Omental fat pad (tissue), 4 donors: ENCODE measurements around the gene CHEK1. TPM values are rescaled to one million over a fixed set of nuclear protein-coding genes. Genes with fewer than 3 reads are reported as not detected.

Source experiments
- ATAC-seq: fragments of 150-250 bp; one replicate; pipeline ENCODE4 v1.9.1; 2016; ENCODE audit warnings: mild to moderate bottlenecking, moderate library complexity; ENCODE audit not compliant: low FRiP score
- DNase-seq: peaks from one replicate; pipeline ENCODE4 v3.0.0-alpha.2; 2019; ENCODE audit warnings: low spot score
- total RNA-seq, 4 donors: library from RNA; depleted of rRNA; stranded (reverse); fragments of >200 nt; gene quantifications; one replicate each; pipeline ENCODE4 v1.1.0, GENCODE V29; 2016
- TF ChIP-seq, protein P1 (sequence below), 3 donors: fragments of 450-650 bp; IDR thresholded peaks; one replicate each; pipeline ENCODE4 v1.5.1; 2016 to 2017; ENCODE audit warnings: antibody characterized with exemption in 3 of 3, mild to moderate bottlenecking in 3 of 3, moderate library complexity in 2 of 3

The CHEK1 gene
- total RNA-seq, 4 donors from 2014 or later, result 1.2 to 5.4 (median 3.0) TPM

DNA sequence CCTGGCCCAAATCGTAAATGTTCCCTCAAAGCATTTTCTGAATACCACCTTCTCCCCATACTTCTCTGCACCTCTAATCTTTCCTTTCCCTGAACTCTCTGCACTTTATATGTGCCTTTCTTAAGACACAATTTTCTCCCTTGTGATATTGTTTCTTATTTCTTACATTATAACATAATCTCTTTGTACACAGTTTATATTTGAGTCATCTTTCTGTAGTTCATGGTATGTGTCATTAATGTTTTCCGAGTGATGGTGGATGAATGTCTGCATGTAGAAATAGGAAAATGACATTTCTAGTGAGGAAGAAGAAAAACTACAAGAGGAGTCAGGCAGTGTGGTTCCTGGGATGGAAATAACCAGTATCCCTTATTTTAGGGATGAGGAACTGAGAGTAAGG lies 50.2 kb downstream of the CHEK1 start:
- TF ChIP-seq, protein P1, sequence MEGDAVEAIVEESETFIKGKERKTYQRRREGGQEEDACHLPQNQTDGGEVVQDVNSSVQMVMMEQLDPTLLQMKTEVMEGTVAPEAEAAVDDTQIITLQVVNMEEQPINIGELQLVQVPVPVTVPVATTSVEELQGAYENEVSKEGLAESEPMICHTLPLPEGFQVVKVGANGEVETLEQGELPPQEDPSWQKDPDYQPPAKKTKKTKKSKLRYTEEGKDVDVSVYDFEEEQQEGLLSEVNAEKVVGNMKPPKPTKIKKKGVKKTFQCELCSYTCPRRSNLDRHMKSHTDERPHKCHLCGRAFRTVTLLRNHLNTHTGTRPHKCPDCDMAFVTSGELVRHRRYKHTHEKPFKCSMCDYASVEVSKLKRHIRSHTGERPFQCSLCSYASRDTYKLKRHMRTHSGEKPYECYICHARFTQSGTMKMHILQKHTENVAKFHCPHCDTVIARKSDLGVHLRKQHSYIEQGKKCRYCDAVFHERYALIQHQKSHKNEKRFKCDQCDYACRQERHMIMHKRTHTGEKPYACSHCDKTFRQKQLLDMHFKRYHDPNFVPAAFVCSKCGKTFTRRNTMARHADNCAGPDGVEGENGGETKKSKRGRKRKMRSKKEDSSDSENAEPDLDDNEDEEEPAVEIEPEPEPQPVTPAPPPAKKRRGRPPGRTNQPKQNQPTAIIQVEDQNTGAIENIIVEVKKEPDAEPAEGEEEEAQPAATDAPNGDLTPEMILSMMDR (IDR thresholded peaks at IDR 0.05), result no peak
- ATAC-seq (no peak), DNase-seq (no peak)

DNA sequence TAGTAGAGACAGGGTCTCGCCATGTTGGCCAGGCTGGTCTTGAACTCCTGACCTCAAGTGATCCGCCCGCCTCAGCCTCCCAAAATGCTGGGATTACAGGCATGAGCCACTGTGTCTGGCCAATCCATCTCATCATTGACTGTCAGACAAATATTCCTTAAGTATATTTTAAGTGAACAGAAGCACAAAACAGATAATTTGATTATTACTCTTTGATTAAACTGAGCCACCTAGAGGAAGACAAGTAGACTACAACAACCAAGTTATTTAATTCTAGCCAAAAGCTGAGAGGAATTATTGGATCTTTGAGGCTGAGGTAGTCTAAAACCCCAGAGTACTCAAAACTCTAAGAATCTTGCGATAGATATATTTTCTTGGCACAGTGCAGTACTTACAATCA lies 54.4 kb downstream of the CHEK1 start:
- ATAC-seq (no peak), DNase-seq (no peak)
- TF ChIP-seq, protein P1 (IDR thresholded peaks at IDR 0.05), result no peak

DNA sequence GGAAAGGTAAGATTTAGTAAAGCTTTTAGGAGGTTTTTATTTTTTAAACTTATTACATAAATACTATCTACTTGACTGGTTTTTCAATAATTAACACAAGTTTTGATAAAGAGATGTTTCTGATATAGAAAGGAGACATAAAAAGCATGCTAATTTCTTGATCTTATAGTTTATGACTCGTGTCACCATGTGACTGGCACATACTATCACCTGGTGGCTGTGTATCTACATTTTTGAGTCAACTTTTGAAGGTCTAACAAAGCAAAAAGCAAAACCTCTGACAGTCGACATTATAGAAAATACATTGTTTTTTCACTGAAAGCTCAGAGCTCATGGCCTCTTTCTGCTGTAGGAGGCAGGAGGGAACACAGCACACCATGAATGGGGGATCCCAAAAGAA lies 54.9 kb downstream of the CHEK1 start:
- ATAC-seq, result no peak
- DNase-seq, result no peak
- TF ChIP-seq, protein P1 (IDR thresholded peaks at IDR 0.05), result no peak

DNA sequence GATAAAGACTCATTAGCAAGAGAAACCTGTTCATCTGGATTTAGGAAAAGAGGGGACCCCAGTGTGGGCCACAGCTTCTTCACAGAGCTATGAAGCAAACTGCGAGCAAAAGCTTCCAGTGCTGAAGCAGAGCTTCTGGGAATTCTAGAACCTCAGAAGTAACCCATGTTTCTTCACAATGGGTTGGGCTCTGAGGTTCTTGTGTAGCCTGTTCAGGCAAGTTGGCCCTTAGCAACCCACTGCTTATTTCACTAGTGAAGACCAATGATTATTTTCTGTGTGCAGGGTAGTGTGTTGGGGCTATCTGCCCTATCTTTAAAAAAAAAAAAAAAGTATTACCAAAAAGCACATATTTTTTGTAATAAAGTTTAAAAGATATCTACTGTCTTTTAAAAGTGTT lies 55.8 kb downstream of the CHEK1 start, which contains the start of gene ACRV1:
Gene ACRV1 (minus strand): TSS at position 101 of the 400 bp plus-strand sequence. CDS start 67 bp downstream, at position 34.
- DNase-seq, result no peak
- TF ChIP-seq, protein P1 (IDR thresholded peaks at IDR 0.05), result no peak
- ATAC-seq, result no peak

DNA sequence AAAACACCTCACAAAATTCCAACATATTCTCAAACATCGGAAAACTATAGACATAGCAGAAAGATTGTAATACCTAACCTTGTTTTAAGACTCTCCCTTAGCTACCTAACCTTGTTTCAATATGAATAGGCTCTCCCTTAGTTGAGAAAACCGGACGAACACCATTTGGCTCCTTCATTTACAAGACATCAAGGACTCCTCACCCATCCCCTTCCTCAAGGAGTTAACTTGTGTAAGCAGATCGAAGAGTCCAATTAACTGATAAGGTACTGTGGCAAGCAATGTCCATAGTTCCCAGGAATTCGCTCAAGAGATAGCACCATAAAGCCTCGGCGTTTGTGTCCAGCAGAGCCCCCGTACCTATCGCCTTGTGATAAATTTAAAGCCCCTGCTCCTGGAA lies 60.3 kb downstream of the CHEK1 start:
- no peak for ATAC-seq
- TF ChIP-seq, protein P1 (IDR thresholded peaks at IDR 0.05), result no peak
- DNase-seq, result no peak

DNA sequence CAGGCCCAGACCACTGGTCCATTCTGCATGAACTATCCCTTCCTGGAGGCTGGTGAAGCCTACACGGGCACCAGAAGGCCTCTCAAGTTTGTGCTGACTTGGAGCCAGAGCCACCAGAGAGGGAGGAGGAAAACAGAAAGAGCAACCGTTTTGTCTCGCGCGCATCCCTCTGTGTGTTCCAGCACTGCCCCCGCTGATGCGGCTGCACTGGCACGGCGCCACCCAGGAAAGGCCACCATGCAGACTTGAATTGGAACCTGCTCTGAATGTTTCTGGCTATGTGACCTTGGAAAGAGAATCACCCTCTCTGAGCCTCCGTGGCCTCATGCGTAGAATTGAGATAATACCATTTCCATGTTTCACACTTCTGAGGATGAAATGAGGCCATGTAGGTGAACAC lies 63.1 kb downstream of the CHEK1 start:
- DNase-seq (no peak), ATAC-seq (no peak)
- TF ChIP-seq, protein P1 (IDR thresholded peaks at IDR 0.05), result no peak

DNA sequence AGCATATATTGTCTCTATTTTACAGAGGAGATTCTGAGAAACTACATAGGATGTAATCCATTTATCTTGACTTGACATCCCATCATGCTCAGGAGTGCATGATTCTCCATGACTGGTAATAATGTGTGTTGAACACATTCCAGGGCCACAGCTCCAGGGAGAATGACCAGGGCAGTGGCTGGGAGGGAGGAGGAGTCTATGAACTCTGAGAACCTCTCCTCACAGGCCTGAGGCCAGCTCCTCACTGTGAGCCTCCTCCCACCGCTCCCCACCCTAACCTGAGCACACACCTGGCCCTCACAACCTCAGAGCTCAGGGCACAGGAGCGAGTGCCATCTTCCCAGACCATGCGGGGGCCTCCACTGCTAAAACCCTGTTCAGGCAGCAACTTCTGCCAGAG lies 63.7 kb downstream of the CHEK1 start:
- TF ChIP-seq, protein P1 (IDR thresholded peaks at IDR 0.05), result no peak
- no peak for ATAC-seq
- no peak for DNase-seq
